Upper lobe of left lung (tissue), 4 donors: ENCODE data around the gene KTI12.

Experiments
- CTCF ChIP-seq, 6 experiments: fragments of 450-650 bp in 4 of 6; fragments of 200-600 bp in 2 of 6; sonication (generic) in 2 of 6; IDR thresholded peaks; one replicate each; pipeline ENCODE4 v1.5.1; 2016 to 2019; ENCODE audit warnings: antibody characterized with exemption in 6 of 6
- EP300 ChIP-seq, 4 donors: sonication (generic); formaldehyde crosslinking; IDR thresholded peaks; one replicate each; pipeline ENCODE4 v1.5.1; 2017; ENCODE audit warnings: antibody characterized with exemption in 4 of 4, control low read depth in 2 of 4
- POLR2A ChIP-seq, 4 donors: fragments of 450-650 bp; IDR thresholded peaks; one replicate each; pipeline ENCODE4 v1.5.1; 2016 to 2017; ENCODE audit warnings: antibody characterized with exemption in 4 of 4, mild to moderate bottlenecking in 2 of 4
- POLR2AphosphoS5 ChIP-seq, 2 donors: sonication (generic); formaldehyde crosslinking; IDR thresholded peaks; one replicate each; pipeline ENCODE4 v1.5.1; 2017; ENCODE audit warnings: antibody characterized with exemption in 2 of 2

- TF ChIP-seq CTCF (IDR thresholded peaks at IDR 0.05), result no peak
- TF ChIP-seq POLR2A (IDR thresholded peaks at IDR 0.05), result no peak
- no peak for TF ChIP-seq POLR2AphosphoS5 (IDR thresholded peaks at IDR 0.05)
- TF ChIP-seq EP300 (IDR thresholded peaks at IDR 0.05), result no peak
Observed at GRCh38 chr1:52032124-52032784, 1.4 kb downstream of the KTI12 start.
